HCT116 (cell line): ENCODE results near the gene PLK2. TPM values are rescaled to one million over a fixed set of nuclear protein-coding genes. Genes with fewer than 3 reads are reported as not detected.

Experiments
- ATAC-seq: fragments of 200-7000 bp; cut with Tn5 transposase; 2 replicates; pipeline ENCODE4 v1.9.1; 2020; ENCODE audit warnings: mild to moderate bottlenecking, moderate library complexity
- BruUV-seq: library from RNA; stranded (reverse); fragments of 400-500 nt; replicated peaks from 2 replicates; lab custom pipeline; 2021; lab: Mats Ljungman, UMichigan
- CTCF ChIA-PET: fragments of 300-600 bp; sonication (Branson Sonifier 250); formaldehyde crosslinking; loops from one replicate; lab custom pipeline; 2021; ENCODE audit warnings: antibody characterized with exemption; lab: Charles Lee
- POLR2A ChIA-PET: fragments of 300-600, 350-600 bp; sonication (Branson Sonifier 250); formaldehyde crosslinking; loops from one replicate; lab custom pipeline; 2021; ENCODE audit warnings: antibody characterized with exemption; lab: Charles Lee
- RAD21 ChIA-PET, 2 experiments: fragments of 300-600 bp; sonication (Branson Sonifier 250); formaldehyde crosslinking; loops; one replicate each; lab custom pipeline; 2023; ENCODE audit warnings: low total read pairs in 2 of 2; ENCODE audit not compliant: uncharacterized antibody in 2 of 2, unreplicated experiment in 2 of 2, low non-redundant PET in 1 of 2; lab: Charles Lee
- DNase-seq: peaks from one replicate; pipeline ENCODE4 v3.0.0-alpha.2; 2010; ENCODE audit warnings: low read depth, low spot score
- H2AFZ ChIP-seq: fragments of 200-600 bp; shearing (Covaris generic), sonication (generic); 2 replicates; pipeline ENCODE4 v1.6.1; 2017; ENCODE audit warnings: low read depth, mixed run types, mixed read lengths, antibody characterized with exemption, low read length; ENCODE audit not compliant: poor library complexity, severe bottlenecking
- H3K27ac ChIP-seq: 2 replicates; pipeline ENCODE4 v1.5.1; 2012; ENCODE audit warnings: low read depth, low read length
- H3K27me3 ChIP-seq: fragments of 200-600 bp; sonication (generic); 2 replicates; pipeline ENCODE4 v1.6.1; 2016; ENCODE audit warnings: mixed run types, low read length, mixed read lengths; ENCODE audit not compliant: insufficient read depth
- H3K36me3 ChIP-seq, 2 experiments: fragments of 200-500 bp in 1 of 2; fragments of 200-600 bp in 1 of 2; sonication (Bioruptor generic) in 1 of 2; sonication (generic) in 1 of 2; 2 replicates each; pipeline versions ENCODE4 v1.5.1 to v1.6.1; 2014 to 2016; ENCODE audit warnings: low read length in 2 of 2, inconsistent platforms in 1 of 2, mixed read lengths in 1 of 2, mixed run types in 1 of 2; ENCODE audit not compliant: insufficient read depth in 2 of 2, control insufficient read depth in 1 of 2
- H3K4me1 ChIP-seq, 2 experiments: fragments of 200-600 bp in 1 of 2; sonication (generic) in 1 of 2; 2 replicates each; pipeline versions ENCODE4 v1.5.1 to v1.6.1; 2012 to 2017; ENCODE audit warnings: low read length in 2 of 2, inconsistent platforms in 1 of 2, mild to moderate bottlenecking in 1 of 2, mixed read lengths in 1 of 2, mixed run types in 1 of 2, moderate library complexity in 1 of 2; ENCODE audit not compliant: insufficient read depth in 2 of 2, control insufficient read depth in 1 of 2
- H3K4me2 ChIP-seq: fragments of 200-600 bp; sonication (generic); 2 replicates; pipeline ENCODE4 v1.6.1; 2017; ENCODE audit warnings: mixed run types, low read length, mixed read lengths
- H3K4me3 ChIP-seq, 2 experiments: fragments of 200-600 bp in 1 of 2; sonication (generic) in 1 of 2; replicated peaks in 1 of 2; 2 replicates each; pipeline ENCODE4 v1.5.1; 2011 to 2016; ENCODE audit warnings: low read length in 2 of 2, control low read depth in 1 of 2, low read depth in 1 of 2, mild to moderate bottlenecking in 1 of 2, mixed read lengths in 1 of 2, mixed run types in 1 of 2
- H3K79me2 ChIP-seq: fragments of 200-600 bp; sonication (generic); 2 replicates; pipeline ENCODE4 v1.6.1; 2017; ENCODE audit warnings: mild to moderate bottlenecking, mixed run types, low read length, moderate library complexity, mixed read lengths; ENCODE audit not compliant: insufficient read depth
- H3K9ac ChIP-seq: fragments of 200-600 bp; sonication (generic); 2 replicates; pipeline ENCODE4 v1.6.1; 2016; ENCODE audit warnings: low read length, mixed read lengths
- H3K9me2 ChIP-seq: fragments of 200-600 bp; sonication (generic), shearing (Covaris generic); 2 replicates; pipeline ENCODE4 v1.6.1; 2017; ENCODE audit warnings: mixed run types, mild to moderate bottlenecking, moderate library complexity; ENCODE audit not compliant: insufficient read depth
- H3K9me3 ChIP-seq, 2 experiments: fragments of 200-500 bp in 1 of 2; fragments of 200-600 bp in 1 of 2; sonication (Bioruptor generic) in 1 of 2; sonication (generic) in 1 of 2; 2 replicates each; pipeline ENCODE4 v1.6.1; 2014 to 2017; ENCODE audit warnings: low read length in 2 of 2, mixed read lengths in 2 of 2, inconsistent platforms in 1 of 2, low read depth in 1 of 2, mild to moderate bottlenecking in 1 of 2, mixed run types in 1 of 2, moderate library complexity in 1 of 2; ENCODE audit not compliant: control insufficient read depth in 1 of 2, insufficient read depth in 1 of 2
- H4K20me1 ChIP-seq: fragments of 200-600 bp; sonication (generic), shearing (Covaris generic); 2 replicates; pipeline ENCODE4 v1.6.1; 2017; ENCODE audit warnings: mixed run types, mild to moderate bottlenecking, moderate library complexity; ENCODE audit not compliant: insufficient read depth
- ATF3 ChIP-seq: IDR thresholded peaks from 2 replicates; pipeline ENCODE4 v1.6.1; 2012
- CBX3 ChIP-seq: IDR thresholded peaks from 2 replicates; pipeline ENCODE4 v1.6.1; 2012; ENCODE audit warnings: low read depth
- ELF1 ChIP-seq: IDR thresholded peaks from 2 replicates; pipeline ENCODE4 v1.6.1; 2012; ENCODE audit warnings: low read depth, borderline replicate concordance
- EZH2phosphoT487 ChIP-seq: fragments of 200-600 bp; IDR thresholded peaks from 2 replicates; pipeline ENCODE4 v1.6.1; 2018; ENCODE audit warnings: antibody characterized with exemption, borderline replicate concordance
- FOSL1 ChIP-seq: IDR thresholded peaks from 2 replicates; pipeline ENCODE4 v1.6.1; 2012; ENCODE audit warnings: low read depth
- JUND ChIP-seq: IDR thresholded peaks from 2 replicates; pipeline ENCODE4 v1.6.1; 2012
- MAX ChIP-seq: IDR thresholded peaks from 2 replicates; pipeline ENCODE4 v1.6.1; 2012
- POLR2A ChIP-seq: IDR thresholded peaks from 2 replicates; pipeline ENCODE4 v1.7.0; 2011; ENCODE audit warnings: borderline replicate concordance; ENCODE audit not compliant: insufficient read depth, insufficient read length; ENCODE audit errors: extremely low read depth
- REST ChIP-seq: IDR thresholded peaks from 2 replicates; pipeline ENCODE4 v1.6.1; 2012; ENCODE audit warnings: low read depth
- SIN3A ChIP-seq: IDR thresholded peaks from 2 replicates; pipeline ENCODE4 v1.6.1; 2012; ENCODE audit warnings: low read depth
- SP1 ChIP-seq: IDR thresholded peaks from 2 replicates; pipeline ENCODE4 v1.6.1; 2012; ENCODE audit warnings: low read depth
- SRF ChIP-seq: IDR thresholded peaks from 2 replicates; pipeline ENCODE4 v1.6.1; 2012; ENCODE audit warnings: low read depth
- ZNF274 ChIP-seq: fragments of 200-500 bp; sonication (Bioruptor generic); IDR thresholded peaks from 2 replicates; pipeline ENCODE4 v1.6.1; 2014; ENCODE audit warnings: mild to moderate bottlenecking, low read depth, low read length, inconsistent platforms
- intact Hi-C: fragments of 100-400 bp; cut with micrococcal nuclease; formaldehyde crosslinking; loops from 2 replicates; pipeline ENCODE4 v1.10.0; 2022
- total RNA-seq: library from RNA; stranded (reverse); gene quantifications from one replicate; pipeline ENCODE4 v1.2.1, GENCODE V29; 2021; ENCODE audit not compliant: unreplicated experiment
- TF ChIP-seq, protein P1 (sequence below), 3 experiments: fragments of 200-600 bp in 1 of 3; sonication (generic) in 1 of 3; IDR thresholded peaks in 2 of 3; conservative IDR thresholded peaks in 1 of 3; 2 replicates each; pipeline ENCODE4 v1.5.1; 2012 to 2017; ENCODE audit warnings: low read depth in 2 of 3, low read length in 2 of 3, antibody characterized with exemption in 1 of 3, borderline replicate concordance in 1 of 3, control low read depth in 1 of 3, mild to moderate bottlenecking in 1 of 3, mixed read lengths in 1 of 3, mixed run types in 1 of 3, moderate library complexity in 1 of 3; ENCODE audit not compliant: insufficient read depth in 1 of 3

The PLK2 gene
- total RNA-seq, 1 experiment from 2014 or later, result 54.6 TPM

DNA sequence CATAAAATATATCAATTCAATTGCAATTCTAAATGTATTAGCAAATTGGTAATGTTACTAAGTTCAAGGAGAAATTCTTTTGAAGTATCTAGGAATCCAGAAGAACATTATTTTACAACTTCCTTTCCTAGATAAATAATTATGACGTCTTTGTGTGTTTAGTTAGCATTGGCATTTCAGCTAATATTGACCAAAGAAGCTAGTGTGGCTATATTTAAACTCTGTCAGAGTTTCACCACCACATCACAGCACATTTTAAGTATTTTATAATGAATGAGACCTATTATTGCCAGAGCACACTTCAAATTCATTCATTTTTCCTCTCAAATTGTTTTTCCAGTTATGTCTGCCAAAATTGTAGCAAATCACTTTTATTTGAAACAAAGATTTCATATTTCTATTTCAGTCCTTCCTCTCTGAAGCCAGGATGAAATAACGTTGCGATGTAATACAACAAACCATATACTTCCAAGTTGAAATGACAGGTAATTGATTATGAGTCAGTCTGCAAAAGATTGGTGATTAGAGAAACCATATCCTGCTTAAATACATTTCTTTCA is 18.9 kb downstream of the PLK2 start:
- no peak for TF ChIP-seq SIN3A
- TF ChIP-seq SRF, result no peak
- no peaks in the 10 kb centered on the region for H4K20me1 ChIP-seq
- H3K27ac ChIP-seq, result no peak overlapping the region
- H3K79me2 ChIP-seq, result no peaks in the 10 kb centered on the region
- ChIA-PET CTCF (no interaction called here), RAD21 (no interaction called here), POLR2A (interaction anchor here (0.7 kb wide), 1 partner anchor 142 kb away, joined by 3 read pairs; no protein-coding TSS in a partner anchor)
- H3K9me2 ChIP-seq, result no peaks in the 10 kb centered on the region
- H3K27me3 ChIP-seq, result no peaks in the 10 kb centered on the region
- no peaks in the 10 kb centered on the region for H3K36me3 ChIP-seq
- ATAC-seq (no peak), DNase-seq (no peak)
- H3K9me3 ChIP-seq, result no peaks in the 10 kb centered on the region
- no peak overlapping the region for H3K9ac ChIP-seq
- BruUV-seq, result no TSS peak
- no peak overlapping the region for H3K4me2 ChIP-seq
- no peak overlapping the region for H2AFZ ChIP-seq
- H3K4me3 ChIP-seq, result no peak overlapping the region
- no peaks in the 10 kb centered on the region for H3K4me1 ChIP-seq
- intact Hi-C loops, result no loop called here

GRCh38 chr5:58439094-58439644 is 20.7 kb downstream of the PLK2 start:
- no peak overlapping the region for H3K9ac ChIP-seq
- CTCF ChIA-PET, result no interaction called here
- intact Hi-C loops, result no loop called here
- no TSS peak for BruUV-seq
- no peaks in the 10 kb centered on the region for H3K9me3 ChIP-seq
- TF ChIP-seq REST, result no peak
- TF ChIP-seq FOSL1, result no peak
- TF ChIP-seq EZH2phosphoT487, result no peak
- no peak for TF ChIP-seq MAX
- no peak for TF ChIP-seq ELF1
- no peak for TF ChIP-seq POLR2A
- TF ChIP-seq SP1, result no peak
- no peak for TF ChIP-seq JUND
- TF ChIP-seq, protein P1, sequence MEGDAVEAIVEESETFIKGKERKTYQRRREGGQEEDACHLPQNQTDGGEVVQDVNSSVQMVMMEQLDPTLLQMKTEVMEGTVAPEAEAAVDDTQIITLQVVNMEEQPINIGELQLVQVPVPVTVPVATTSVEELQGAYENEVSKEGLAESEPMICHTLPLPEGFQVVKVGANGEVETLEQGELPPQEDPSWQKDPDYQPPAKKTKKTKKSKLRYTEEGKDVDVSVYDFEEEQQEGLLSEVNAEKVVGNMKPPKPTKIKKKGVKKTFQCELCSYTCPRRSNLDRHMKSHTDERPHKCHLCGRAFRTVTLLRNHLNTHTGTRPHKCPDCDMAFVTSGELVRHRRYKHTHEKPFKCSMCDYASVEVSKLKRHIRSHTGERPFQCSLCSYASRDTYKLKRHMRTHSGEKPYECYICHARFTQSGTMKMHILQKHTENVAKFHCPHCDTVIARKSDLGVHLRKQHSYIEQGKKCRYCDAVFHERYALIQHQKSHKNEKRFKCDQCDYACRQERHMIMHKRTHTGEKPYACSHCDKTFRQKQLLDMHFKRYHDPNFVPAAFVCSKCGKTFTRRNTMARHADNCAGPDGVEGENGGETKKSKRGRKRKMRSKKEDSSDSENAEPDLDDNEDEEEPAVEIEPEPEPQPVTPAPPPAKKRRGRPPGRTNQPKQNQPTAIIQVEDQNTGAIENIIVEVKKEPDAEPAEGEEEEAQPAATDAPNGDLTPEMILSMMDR (IDR thresholded peaks at IDR 0.05 in 2 of 3, conservative IDR thresholded peaks at IDR 0.05 in 1 of 3; ENCODE audit: borderline replicate concordance in 1 of 3, insufficient read depth in 1 of 3, low read depth in 2 of 3, low read length in 2 of 3), result no peak
- no peak for TF ChIP-seq ZNF274
- TF ChIP-seq CBX3, result no peak
- TF ChIP-seq ATF3, result no peak
- TF ChIP-seq SRF, result no peak
- no peaks in the 10 kb centered on the region for H3K36me3 ChIP-seq
- no peaks in the 10 kb centered on the region for H4K20me1 ChIP-seq
- DNase-seq, result no peak
- no peak for ATAC-seq
- no peak overlapping the region for H3K27ac ChIP-seq
- H3K79me2 ChIP-seq, result no peaks in the 10 kb centered on the region
- no peak overlapping the region for H2AFZ ChIP-seq
- H3K4me2 ChIP-seq, result no peak overlapping the region
- RAD21 ChIA-PET, result no interaction called here
- POLR2A ChIA-PET, result no interaction called here
- H3K9me2 ChIP-seq, result no peaks in the 10 kb centered on the region
- H3K4me3 ChIP-seq, result no peak overlapping the region
- H3K4me1 ChIP-seq, result no peaks in the 10 kb centered on the region
- H3K27me3 ChIP-seq, result no peaks in the 10 kb centered on the region
